Measurements from ENCODE around the gene AGTRAP.

DNA sequence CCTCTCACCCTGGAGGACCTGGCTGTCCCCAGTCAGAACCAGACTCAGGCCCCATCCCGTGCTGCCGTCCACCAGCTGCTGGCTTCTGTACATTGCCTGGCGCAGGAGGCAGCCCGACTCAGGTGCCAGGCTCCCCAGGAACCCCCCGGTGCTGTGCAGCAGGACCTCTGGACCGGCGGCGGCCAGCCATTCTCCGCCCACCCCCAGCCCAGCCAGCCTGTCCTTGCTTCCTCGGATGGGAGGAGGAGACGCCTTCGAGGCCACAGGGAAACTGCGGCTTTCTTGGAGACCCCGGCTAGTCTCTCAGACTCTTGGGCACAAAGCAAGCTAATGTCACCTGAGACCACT is 30.5 kb downstream of the AGTRAP start:
- TF ChIP-seq CTCF (conservative IDR thresholded peaks at IDR 0.05; ENCODE audit: low read depth, low read length) (no peak), EZH2 (IDR thresholded peaks at IDR 0.05; ENCODE audit: borderline replicate concordance, low read depth, low read length, poor library complexity, severe bottlenecking) (no peak)
